NCI-H2171 treated with DMSO at 0.1 percent for 48 hours (cell line): ENCODE results near the gene RBM6.
A peak's percentile ranks its signal among the peaks of the same experiment; 100 is the strongest.
"Not testable (repeated sequence)": the region's sequence is repeated elsewhere in the genome, so short reads cannot be mapped to it uniquely, and the experiment has no call there.

Source experiments
- DNase-seq: peaks from one replicate; lab custom pipeline; 2025; lab: John Stamatoyannopoulos, UW

RBM6 gene

GRCh38 chr3:49917806-49918590, 22.0 kb upstream of the RBM6 start:
- not testable (repeated sequence) for DNase-seq

GRCh38 chr3:49924683-49925082, 15.3 kb upstream of the RBM6 start:
- no peak for DNase-seq

GRCh38 chr3:49925485-49925884, 14.5 kb upstream of the RBM6 start:
- DNase-seq, result no peak

- no peak for DNase-seq
Measured at GRCh38 chr3:49926117-49926728, 13.7 kb upstream of the RBM6 start.

- DNase-seq, result no peak
Measured at GRCh38 chr3:49927798-49928197, 12.2 kb upstream of the RBM6 start.

GRCh38 chr3:49928481-49929017, 11.4 kb upstream of the RBM6 start:
- DNase-seq, result no peak

- peak; percentile 67 for DNase-seq
Measured at GRCh38 chr3:49929291-49930167, 10.4 kb upstream of the RBM6 start, which contains the start of gene MON1A. TSS of gene MON1A (minus strand) at chr3:49929811. CDS start at chr3:49913346, 16,465 bp downstream.

- DNase-seq, result no peak
Measured at GRCh38 chr3:49930168-49930690, 9.7 kb upstream of the RBM6 start.

GRCh38 chr3:49930922-49931321, 9.0 kb upstream of the RBM6 start:
- DNase-seq, result peak; percentile 4

GRCh38 chr3:49932281-49932680, 7.7 kb upstream of the RBM6 start:
- not testable (repeated sequence) for DNase-seq

- DNase-seq, result no peak
Measured at GRCh38 chr3:49937090-49937489, 2.9 kb upstream of the RBM6 start.

- DNase-seq, result peak; percentile 38
Measured at GRCh38 chr3:49940667-49941249, 808 bp downstream of the RBM6 start.

GRCh38 chr3:49942651-49943050, 2.7 kb downstream of the RBM6 start:
- no peak for DNase-seq

GRCh38 chr3:49952924-49953323, 13.0 kb downstream of the RBM6 start:
- DNase-seq, result no peak

- no peak for DNase-seq
Measured at GRCh38 chr3:49955636-49956035, 15.7 kb downstream of the RBM6 start.

GRCh38 chr3:49966233-49966942, 26.4 kb downstream of the RBM6 start:
- no peak for DNase-seq

GRCh38 chr3:49967291-49967690, 27.3 kb downstream of the RBM6 start:
- no peak for DNase-seq

- DNase-seq, result no peak
Measured at GRCh38 chr3:49968346-49968745, 28.4 kb downstream of the RBM6 start.

- no peak for DNase-seq
Measured at GRCh38 chr3:49972656-49973055, 32.7 kb downstream of the RBM6 start.

GRCh38 chr3:49976942-49977341, 37.0 kb downstream of the RBM6 start:
- DNase-seq, result no peak

GRCh38 chr3:49984394-49984793, 44.4 kb downstream of the RBM6 start:
- DNase-seq, result no peak
